Gastrocnemius medialis (tissue), 4 donors: ENCODE measurements around the gene RPS26. TPM values are rescaled to one million over a fixed set of nuclear protein-coding genes. Genes with fewer than 3 reads are reported as not detected.

Experiments used
- ATAC-seq, 2 donors: fragments of 150-250 bp; one replicate each; pipeline ENCODE4 v1.9.1; 2016
- DNase-seq, 2 donors: peaks; one replicate each; pipeline ENCODE4 v3.0.0-alpha.2; 2019
- H3K27ac ChIP-seq, 4 donors: fragments of 200-600 bp; sonication (generic); 1 replicate in 1 of 4; 2 replicates in 3 of 4; pipeline ENCODE4 v1.5.1; 2016 to 2018; ENCODE audit warnings: mild to moderate bottlenecking in 2 of 4, moderate library complexity in 1 of 4
- H3K27me3 ChIP-seq, 3 donors: fragments of 200-600 bp; sonication (generic) in 2 of 3; 1 replicate in 1 of 3; 2 replicates in 2 of 3; pipeline versions ENCODE4 v1.5.1 to v1.6.0; 2016 to 2019; ENCODE audit warnings: mild to moderate bottlenecking in 1 of 3, moderate library complexity in 1 of 3
- H3K36me3 ChIP-seq, 2 donors: fragments of 200-600 bp; sonication (generic) in 1 of 2; one replicate each; pipeline ENCODE4 v1.5.1; 2017 to 2018
- H3K4me1 ChIP-seq, 2 donors: fragments of 200-600 bp; sonication (generic) in 1 of 2; one replicate each; pipeline ENCODE4 v1.5.1; 2016 to 2017; ENCODE audit warnings: mild to moderate bottlenecking in 2 of 2
- H3K4me3 ChIP-seq, 4 donors: fragments of 200-600 bp; sonication (generic) in 3 of 4; 1 replicate in 1 of 4; 2 replicates in 3 of 4; pipeline ENCODE4 v1.5.1; 2016 to 2019; ENCODE audit warnings: mild to moderate bottlenecking in 2 of 4
- H3K9me3 ChIP-seq, 3 donors: fragments of 200-600 bp; sonication (generic) in 2 of 3; 1 replicate in 1 of 3; 2 replicates in 2 of 3; pipeline ENCODE4 v1.5.1; 2016 to 2019
- POLR2A ChIP-seq, 2 donors: fragments of 450-650 bp; IDR thresholded peaks; one replicate each; pipeline ENCODE4 v1.6.1; 2017; ENCODE audit warnings: antibody characterized with exemption in 2 of 2, mild to moderate bottlenecking in 2 of 2, moderate library complexity in 2 of 2
- in situ Hi-C, 4 donors: fragments of 200-750 bp; cut with MboI; loops; one replicate each; pipeline versions ENCODE4 v1.15.0 to v1.8.0; 2017; ENCODE audit warnings: low sequenced_read_pairs in 4 of 4
- intact Hi-C: fragments of 100-400 bp; cut with DNase I; formaldehyde crosslinking; loops from one replicate; pipeline ENCODE4 v1.15.1; 2023; ENCODE audit warnings: low total_unique reads
- total RNA-seq, 4 donors: library from RNA; depleted of rRNA; stranded (reverse); fragments of >200 nt; gene quantifications; one replicate each; pipeline versions ENCODE4 v1.1.0 to v1.2.3, GENCODE V29; 2016
- TF ChIP-seq, protein P1 (sequence below), 5 experiments: fragments of 450-650 bp in 3 of 5; fragments of 200-600 bp in 2 of 5; sonication (generic) in 2 of 5; IDR thresholded peaks in 4 of 5; conservative IDR thresholded peaks in 1 of 5; 1 replicate in 4 of 5; 2 replicates in 1 of 5; pipeline ENCODE4 v1.5.1; 2016 to 2019; ENCODE audit warnings: antibody characterized with exemption in 5 of 5, mild to moderate bottlenecking in 3 of 5, moderate library complexity in 3 of 5

RPS26 gene
- total RNA-seq, 4 donors from 2014 or later, result 618 to 1,648 (median 1,209) TPM

DNA sequence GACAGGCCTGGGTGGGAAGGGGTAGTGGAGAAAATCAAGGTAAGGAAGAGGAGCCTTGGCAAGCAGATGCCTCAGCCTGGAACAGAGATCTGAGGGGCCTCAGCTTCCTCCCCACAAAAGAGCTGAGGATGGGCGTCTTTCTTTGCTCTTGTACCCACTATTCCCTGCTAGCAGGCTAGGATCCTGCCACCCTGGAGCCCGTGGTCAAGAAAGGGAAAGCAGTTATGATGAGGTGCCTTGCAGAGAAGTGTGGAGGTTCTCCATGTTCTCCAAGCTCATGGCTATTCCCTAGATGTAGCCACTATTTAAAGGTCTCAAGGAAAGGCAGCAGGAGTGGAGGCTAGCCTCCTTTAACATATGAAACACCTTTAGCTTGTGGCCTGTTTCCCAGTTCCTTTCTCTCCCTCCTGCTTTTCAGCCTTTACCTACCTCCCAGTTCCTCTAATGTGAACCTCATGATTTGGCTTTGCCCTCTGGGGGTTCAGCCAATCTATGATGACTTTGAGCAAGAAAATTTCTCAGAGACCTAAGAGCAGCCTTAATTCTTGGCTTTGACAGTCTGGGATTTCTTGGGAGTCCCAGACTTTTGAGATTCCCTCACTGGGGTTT lies 19.7 kb upstream of the RPS26 start:
- no peaks in the 10 kb centered on the region for H3K4me1 ChIP-seq
- no peaks in the 10 kb centered on the region for H3K27me3 ChIP-seq
- H3K4me3 ChIP-seq, result no peak overlapping the region
- DNase-seq (no peak), ATAC-seq (no peak)
- H3K9me3 ChIP-seq, result no peaks in the 10 kb centered on the region
- intact Hi-C loops, result no loop called here
- peaks cover 0 to 7% of the 10 kb centered on the region in 2 donors for H3K36me3 ChIP-seq
- H3K27ac ChIP-seq, result no peak overlapping the region
- in situ Hi-C loops, result no loop called here
- TF ChIP-seq POLR2A (IDR thresholded peaks at IDR 0.05), result no peak
- TF ChIP-seq, protein P1, sequence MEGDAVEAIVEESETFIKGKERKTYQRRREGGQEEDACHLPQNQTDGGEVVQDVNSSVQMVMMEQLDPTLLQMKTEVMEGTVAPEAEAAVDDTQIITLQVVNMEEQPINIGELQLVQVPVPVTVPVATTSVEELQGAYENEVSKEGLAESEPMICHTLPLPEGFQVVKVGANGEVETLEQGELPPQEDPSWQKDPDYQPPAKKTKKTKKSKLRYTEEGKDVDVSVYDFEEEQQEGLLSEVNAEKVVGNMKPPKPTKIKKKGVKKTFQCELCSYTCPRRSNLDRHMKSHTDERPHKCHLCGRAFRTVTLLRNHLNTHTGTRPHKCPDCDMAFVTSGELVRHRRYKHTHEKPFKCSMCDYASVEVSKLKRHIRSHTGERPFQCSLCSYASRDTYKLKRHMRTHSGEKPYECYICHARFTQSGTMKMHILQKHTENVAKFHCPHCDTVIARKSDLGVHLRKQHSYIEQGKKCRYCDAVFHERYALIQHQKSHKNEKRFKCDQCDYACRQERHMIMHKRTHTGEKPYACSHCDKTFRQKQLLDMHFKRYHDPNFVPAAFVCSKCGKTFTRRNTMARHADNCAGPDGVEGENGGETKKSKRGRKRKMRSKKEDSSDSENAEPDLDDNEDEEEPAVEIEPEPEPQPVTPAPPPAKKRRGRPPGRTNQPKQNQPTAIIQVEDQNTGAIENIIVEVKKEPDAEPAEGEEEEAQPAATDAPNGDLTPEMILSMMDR (IDR thresholded peaks at IDR 0.05 in 4 of 5, conservative IDR thresholded peaks at IDR 0.05 in 1 of 5), result no peak

DNA sequence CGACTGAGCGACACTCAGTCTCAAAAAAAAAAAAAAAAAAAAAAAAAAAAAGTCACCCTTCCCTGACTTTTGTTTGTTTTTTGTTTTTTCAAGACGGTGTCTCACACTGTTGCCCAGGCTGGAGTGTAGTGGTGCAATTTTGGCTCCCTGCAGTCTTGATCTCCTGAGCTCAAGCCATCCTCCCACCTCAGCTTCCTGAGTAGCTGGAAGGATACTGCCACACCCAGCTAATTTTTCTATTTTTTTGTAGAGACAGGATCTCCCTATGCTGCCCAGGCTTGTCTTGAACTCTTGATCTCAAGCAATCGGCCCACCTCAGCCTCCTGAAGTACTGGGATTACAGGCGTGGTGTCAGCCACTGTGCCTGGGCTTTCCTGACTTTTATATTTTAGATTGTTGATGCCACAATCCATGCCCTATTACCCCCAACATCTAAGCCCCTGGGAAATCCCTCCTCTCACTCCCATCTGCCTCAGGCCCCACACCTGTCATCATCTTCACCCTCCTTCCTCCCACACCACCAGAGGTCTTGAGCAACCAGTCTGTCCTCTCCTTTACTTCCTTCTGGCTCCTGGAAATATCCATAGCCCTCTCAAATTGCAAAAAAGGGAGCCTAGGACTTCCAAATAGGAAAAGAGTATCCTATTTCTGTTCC lies 13.1 kb upstream of the RPS26 start:
- ATAC-seq, result no peak
- Histone ChIP-seq H3K27ac (no peak overlapping the region), H3K36me3 (peaks cover 0 to 32% of the 10 kb centered on the region in 2 donors), H3K4me1 (no peaks in the 10 kb centered on the region), H3K4me3 (no peak overlapping the region), H3K9me3 (no peaks in the 10 kb centered on the region), H3K27me3 (no peaks in the 10 kb centered on the region)
- DNase-seq, result no peak
- intact Hi-C loops, result no loop called here
- no peak for TF ChIP-seq POLR2A (IDR thresholded peaks at IDR 0.05)
- TF ChIP-seq, protein P1 (IDR thresholded peaks at IDR 0.05 in 4 of 5, conservative IDR thresholded peaks at IDR 0.05 in 1 of 5), result no peak
- in situ Hi-C loops, result no loop called here

DNA sequence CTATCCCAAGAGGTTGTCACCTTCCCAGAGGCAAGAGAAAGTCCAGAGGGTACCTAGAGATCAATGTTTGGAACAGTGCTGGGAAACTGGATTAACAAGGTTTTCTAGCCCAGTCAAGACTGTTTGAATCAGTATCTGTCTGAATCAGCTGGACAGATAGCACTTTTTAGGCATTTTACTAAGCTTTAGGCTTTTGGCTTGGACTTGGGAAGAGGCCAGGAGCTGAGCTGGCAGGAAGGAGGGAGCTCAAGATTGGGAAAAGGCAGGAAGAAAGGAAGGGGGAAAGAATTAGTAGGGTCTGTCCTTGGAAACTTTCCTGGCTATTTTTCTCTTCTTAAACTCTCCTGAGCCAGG lies 12.6 kb upstream of the RPS26 start:
- DNase-seq (no peak), ATAC-seq (no peak)
- no peak overlapping the region for H3K4me3 ChIP-seq
- peaks cover 0 to 32% of the 10 kb centered on the region in 2 donors for H3K36me3 ChIP-seq
- in situ Hi-C loops, result no loop called here
- H3K27me3 ChIP-seq, result no peaks in the 10 kb centered on the region
- intact Hi-C loops, result no loop called here
- TF ChIP-seq POLR2A (IDR thresholded peaks at IDR 0.05), result no peak
- TF ChIP-seq, protein P1 (IDR thresholded peaks at IDR 0.05 in 4 of 5, conservative IDR thresholded peaks at IDR 0.05 in 1 of 5), result no peak
- no peaks in the 10 kb centered on the region for H3K9me3 ChIP-seq
- H3K27ac ChIP-seq, result no peak overlapping the region
- H3K4me1 ChIP-seq, result no peaks in the 10 kb centered on the region

DNA sequence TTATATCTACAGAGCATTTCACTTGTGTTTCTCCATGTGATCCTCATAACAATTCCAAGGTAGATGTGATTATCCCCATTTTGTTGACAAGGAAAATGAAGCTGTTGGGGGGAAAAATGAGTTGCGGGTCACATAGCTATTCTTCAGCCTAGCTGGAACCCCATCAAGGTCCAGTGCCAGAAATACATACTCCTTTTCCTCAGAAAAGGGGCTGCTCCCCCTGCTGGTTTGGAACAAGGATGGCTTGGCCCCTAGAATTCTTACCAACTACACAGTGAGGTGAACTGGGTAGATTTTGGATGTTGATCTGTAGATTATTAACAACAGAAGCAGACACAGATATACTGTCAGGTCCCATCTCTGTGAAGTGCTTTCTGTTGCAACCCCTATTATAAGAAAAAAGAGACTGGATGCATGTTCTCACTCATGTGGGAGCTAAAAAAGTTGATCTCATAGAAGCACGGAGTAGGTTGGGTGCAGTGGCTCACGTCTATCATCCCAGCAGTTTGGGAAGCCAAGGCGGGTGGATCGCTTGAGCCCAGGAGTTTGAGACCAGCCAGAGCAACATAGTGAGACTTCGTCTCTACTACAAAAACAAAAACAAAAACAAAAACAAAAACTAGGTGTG lies 11.9 kb upstream of the RPS26 start:
- H3K27me3 ChIP-seq, result no peaks in the 10 kb centered on the region
- TF ChIP-seq, protein P1 (IDR thresholded peaks at IDR 0.05 in 4 of 5, conservative IDR thresholded peaks at IDR 0.05 in 1 of 5), result peak in 4 of 5 experiments; percentile 25 to 53 (median 39)
- no peak for TF ChIP-seq POLR2A (IDR thresholded peaks at IDR 0.05)
- H3K27ac ChIP-seq, result no peak overlapping the region
- peaks cover 0 to 36% of the 10 kb centered on the region in 2 donors for H3K36me3 ChIP-seq
- intact Hi-C loops, result no loop called here
- H3K9me3 ChIP-seq, result no peaks in the 10 kb centered on the region
- no peaks in the 10 kb centered on the region for H3K4me1 ChIP-seq
- H3K4me3 ChIP-seq, result no peak overlapping the region
- in situ Hi-C loops, result no loop called here
- DNase-seq (no peak), ATAC-seq (no peak)
